Spleen (tissue), 11 donors: ENCODE results near the gene SPEF2. TPM values are rescaled to one million over a fixed set of nuclear protein-coding genes. Genes with fewer than 3 reads are reported as not detected.

Experiments used
- DNase-seq: peaks from one replicate; pipeline ENCODE4 v3.0.0-alpha.2; 2020
- H3K27ac ChIP-seq, 8 donors: fragments of 200-600 bp; sonication (generic) in 7 of 8; 1 replicate in 4 of 8; 2 replicates in 4 of 8; pipeline versions ENCODE4 v1.5.0 to v1.8.0; 2016 to 2021; ENCODE audit warnings: inconsistent platforms in 4 of 8, mild to moderate bottlenecking in 4 of 8, moderate library complexity in 1 of 8
- H3K27me3 ChIP-seq, 7 donors: fragments of 200-600 bp; sonication (generic) in 6 of 7; replicated peaks in 1 of 7; 1 replicate in 4 of 7; 2 replicates in 3 of 7; pipeline versions ENCODE4 v1.5.0 to v1.8.0; 2016 to 2021; ENCODE audit warnings: inconsistent platforms in 3 of 7, mild to moderate bottlenecking in 1 of 7
- H3K36me3 ChIP-seq, 6 donors: fragments of 200-600 bp; sonication (generic) in 5 of 6; 1 replicate in 4 of 6; 2 replicates in 2 of 6; pipeline versions ENCODE4 v1.5.0 to v1.8.0; 2016 to 2021; ENCODE audit warnings: inconsistent platforms in 2 of 6
- H3K4me1 ChIP-seq, 6 donors: fragments of 200-600 bp; sonication (generic) in 5 of 6; 1 replicate in 3 of 6; 2 replicates in 3 of 6; pipeline versions ENCODE4 v1.5.0 to v1.8.0; 2016 to 2021; ENCODE audit warnings: inconsistent platforms in 3 of 6
- H3K4me3 ChIP-seq, 8 donors: fragments of 200-600 bp; sonication (generic) in 7 of 8; 1 replicate in 4 of 8; 2 replicates in 4 of 8; pipeline versions ENCODE4 v1.5.0 to v1.8.0; 2016 to 2021; ENCODE audit warnings: inconsistent platforms in 4 of 8, mild to moderate bottlenecking in 4 of 8, moderate library complexity in 2 of 8
- H3K9me3 ChIP-seq, 8 donors: fragments of 200-600 bp; sonication (generic) in 7 of 8; 1 replicate in 4 of 8; 2 replicates in 4 of 8; pipeline versions ENCODE4 v1.5.0 to v1.8.0; 2016 to 2021; ENCODE audit warnings: inconsistent platforms in 4 of 8
- POLR2A ChIP-seq, 3 donors: fragments of 450-650 bp; IDR thresholded peaks; one replicate each; pipeline ENCODE4 v1.5.1; 2017; ENCODE audit warnings: antibody characterized with exemption in 3 of 3, mild to moderate bottlenecking in 1 of 3
- POLR2AphosphoS5 ChIP-seq, 3 donors: sonication (generic); formaldehyde crosslinking; IDR thresholded peaks; one replicate each; pipeline ENCODE4 v1.5.1; 2017; ENCODE audit warnings: antibody characterized with exemption in 3 of 3
- WGBS, 5 donors: extraction: QIAGEN DNeasy Blood & Tissue Kit in 3 of 5; methylation state at CpG; one replicate each; pipeline versions ENCODE4 v1.1.5 to v1.1.7; 2013 to 2018; 5-methylcytosine and 5-hydroxymethylcytosine counted together
- intact Hi-C: fragments of 100-400 bp; cut with DNase I; formaldehyde crosslinking; loops from one replicate; pipeline ENCODE4 v1.15.0; 2023; ENCODE audit warnings: low total_unique reads
- polyA plus RNA-seq, 3 donors: library from polyadenylated mRNA; stranded (reverse); fragments of 200-250 nt; gene quantifications; one replicate each; pipeline ENCODE4 v1.2.1, GENCODE V29; 2013
- total RNA-seq, 7 donors: library from RNA; depleted of rRNA in 3 of 7; stranded (reverse); fragments of >200 nt in 3 of 7; fragmentation: NEBNext Ultra II Directional in 4 of 7; extraction: Animal tissue kit (Norgen Biotek cat#: 25700) in 4 of 7; gene quantifications; one replicate each; pipeline versions ENCODE4 v1.1.0 to v1.2.1, GENCODE V29; 2016 to 2021
- TF ChIP-seq, protein P1 (sequence below), 11 experiments: fragments of 200-600 bp in 7 of 11; fragments of 450-650 bp in 4 of 11; sonication (generic) in 4 of 11; IDR thresholded peaks in 8 of 11; conservative IDR thresholded peaks in 3 of 11; 1 replicate in 7 of 11; 2 replicates in 4 of 11; pipeline versions ENCODE4 v1.4.0 to v1.8.0; 2016 to 2021; ENCODE audit warnings: antibody characterized with exemption in 11 of 11, inconsistent platforms in 4 of 11, mild to moderate bottlenecking in 1 of 11
- donor health status: healthy with polysubstance abuse.
- donor health status: DM: no; HTN: no; CAD: no; lungs with moderate emphysema.
- donor health status: DM: no; HTN: no; CAD: no.
- donor health status: Bipolar disorder and iron deficiency.
- donor health status: healthy.
- donor health status: DM: no; HTN: no; CAD: no.
- donor health status: DM: yes; HTN: yes; CAD: no.

Gene SPEF2
- total and polyA plus RNA-seq, 10 donors, result 1.7 to 22.6 (median 8.5) TPM

DNA sequence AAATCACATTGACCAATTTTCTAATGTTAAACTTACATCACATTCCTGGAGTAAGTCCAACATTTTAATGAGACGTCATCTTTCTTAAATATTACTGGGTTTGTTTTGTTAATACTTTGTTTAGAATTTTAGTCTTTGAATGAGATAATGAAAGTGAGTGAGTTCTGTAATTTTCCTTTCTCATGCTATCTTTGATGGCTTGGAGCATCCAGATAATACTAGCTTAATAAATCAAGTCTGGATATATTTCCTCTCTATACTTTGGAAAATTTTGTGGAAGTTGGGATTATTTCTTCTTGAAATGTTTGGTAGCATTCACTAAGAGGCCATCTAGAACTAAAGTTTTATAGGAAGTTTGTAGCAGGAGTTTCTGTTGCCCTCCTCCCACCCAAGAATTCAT lies 148.3 kb downstream of the SPEF2 start:
- TF ChIP-seq, protein P1, sequence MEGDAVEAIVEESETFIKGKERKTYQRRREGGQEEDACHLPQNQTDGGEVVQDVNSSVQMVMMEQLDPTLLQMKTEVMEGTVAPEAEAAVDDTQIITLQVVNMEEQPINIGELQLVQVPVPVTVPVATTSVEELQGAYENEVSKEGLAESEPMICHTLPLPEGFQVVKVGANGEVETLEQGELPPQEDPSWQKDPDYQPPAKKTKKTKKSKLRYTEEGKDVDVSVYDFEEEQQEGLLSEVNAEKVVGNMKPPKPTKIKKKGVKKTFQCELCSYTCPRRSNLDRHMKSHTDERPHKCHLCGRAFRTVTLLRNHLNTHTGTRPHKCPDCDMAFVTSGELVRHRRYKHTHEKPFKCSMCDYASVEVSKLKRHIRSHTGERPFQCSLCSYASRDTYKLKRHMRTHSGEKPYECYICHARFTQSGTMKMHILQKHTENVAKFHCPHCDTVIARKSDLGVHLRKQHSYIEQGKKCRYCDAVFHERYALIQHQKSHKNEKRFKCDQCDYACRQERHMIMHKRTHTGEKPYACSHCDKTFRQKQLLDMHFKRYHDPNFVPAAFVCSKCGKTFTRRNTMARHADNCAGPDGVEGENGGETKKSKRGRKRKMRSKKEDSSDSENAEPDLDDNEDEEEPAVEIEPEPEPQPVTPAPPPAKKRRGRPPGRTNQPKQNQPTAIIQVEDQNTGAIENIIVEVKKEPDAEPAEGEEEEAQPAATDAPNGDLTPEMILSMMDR (IDR thresholded peaks at IDR 0.05 in 8 of 11, conservative IDR thresholded peaks at IDR 0.05 in 3 of 11), result no peak
- TF ChIP-seq POLR2A (IDR thresholded peaks at IDR 0.05), result no peak
- no peak for TF ChIP-seq POLR2AphosphoS5 (IDR thresholded peaks at IDR 0.05)
- Histone ChIP-seq H3K9me3 (no peaks in the 10 kb centered on the region), H3K27me3 (no peaks in the 10 kb centered on the region), H3K4me3 (no peak overlapping the region), H3K36me3 (no peaks in the 10 kb centered on the region), H3K4me1 (no peaks in the 10 kb centered on the region), H3K27ac (no peak overlapping the region)
- no peak for DNase-seq
- intact Hi-C loops, result no loop called here
- 69 to 80% (median 70%) methylated on average over 1 of the region's 1 CpG for WGBS, 5 donors

DNA sequence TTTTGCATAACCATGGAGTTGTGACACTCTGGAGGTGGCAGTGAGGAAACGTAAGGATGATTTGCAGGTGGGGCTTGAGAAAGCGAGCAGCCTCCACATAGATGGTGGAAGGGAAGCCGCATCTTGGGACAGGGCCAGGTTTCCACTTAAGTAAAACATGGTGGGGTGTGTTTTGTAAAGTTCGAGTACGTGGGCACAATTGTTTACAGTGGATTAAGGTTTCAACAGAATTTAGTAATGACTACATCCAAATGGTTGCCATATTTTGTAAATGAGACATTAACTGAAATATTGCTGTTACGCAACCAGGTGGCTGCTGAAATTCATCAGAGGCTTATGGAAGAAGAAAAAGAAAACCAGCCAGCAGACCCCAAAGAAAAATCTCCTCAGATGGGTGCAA lies 153.6 kb downstream of the SPEF2 start:
- 66 to 93% (median 76%) methylated on average over 6 of the region's 6 CpGs for WGBS, 5 donors
- Histone ChIP-seq H3K4me1 (no peaks in the 10 kb centered on the region), H3K27ac (no peak overlapping the region), H3K27me3 (no peaks in the 10 kb centered on the region), H3K4me3 (no peak overlapping the region), H3K9me3 (no peaks in the 10 kb centered on the region), H3K36me3 (no peaks in the 10 kb centered on the region)
- TF ChIP-seq POLR2A (IDR thresholded peaks at IDR 0.05) (no peak), POLR2AphosphoS5 (IDR thresholded peaks at IDR 0.05) (no peak)
- TF ChIP-seq, protein P1 (IDR thresholded peaks at IDR 0.05 in 8 of 11, conservative IDR thresholded peaks at IDR 0.05 in 3 of 11), result no peak
- intact Hi-C loops, result loop anchor here (10.0 kb wide), 1 partner anchor 116 kb away; no protein-coding TSS in a partner anchor
- no peak for DNase-seq

DNA sequence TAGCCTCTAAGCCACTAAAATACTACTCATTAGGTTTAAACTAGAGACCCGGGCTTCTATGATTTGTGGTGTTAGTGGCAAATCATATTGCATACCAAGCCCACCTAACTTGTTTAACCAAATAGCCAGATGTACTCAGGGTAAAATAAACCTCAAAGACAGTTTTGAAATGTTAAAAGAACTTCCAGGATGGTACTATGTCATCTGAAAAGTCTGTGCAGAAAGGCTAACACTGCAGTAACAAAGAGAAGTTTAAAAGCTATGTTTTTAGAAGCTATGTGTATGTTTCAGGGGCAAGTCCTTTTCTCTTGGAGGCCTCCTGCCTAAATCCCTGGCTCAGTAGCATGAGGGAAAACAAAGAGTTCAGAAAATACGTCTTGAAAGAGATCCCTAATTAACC lies 154.2 kb downstream of the SPEF2 start:
- intact Hi-C loops, result loop anchor here (10.0 kb wide), 1 partner anchor 117 kb away; no protein-coding TSS in a partner anchor

DNA sequence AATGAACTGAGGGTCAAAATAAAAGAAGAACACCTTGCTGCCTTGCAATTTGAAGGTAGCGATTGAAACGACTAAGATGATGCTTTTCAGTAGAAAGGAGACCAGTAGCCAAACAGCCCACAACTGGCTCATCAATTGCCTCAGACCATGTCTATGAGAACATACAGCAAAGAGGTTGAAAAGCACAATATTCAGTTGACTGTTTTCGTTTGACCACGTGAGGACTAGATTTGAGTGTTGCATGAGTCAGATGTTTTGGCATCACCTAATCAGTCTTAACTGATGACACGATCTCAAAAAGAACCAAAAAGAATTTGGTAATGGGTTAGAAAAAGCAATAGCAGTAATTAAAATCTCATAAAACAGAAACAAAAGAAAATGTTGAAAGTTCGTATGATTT lies 156.3 kb downstream of the SPEF2 start:
- no peaks in the 10 kb centered on the region for H3K27me3 ChIP-seq
- no peak for DNase-seq
- H3K4me1 ChIP-seq, result peaks cover 0 to 10% (median 2%) of the 10 kb centered on the region in 6 donors
- no peaks in the 10 kb centered on the region for H3K9me3 ChIP-seq
- intact Hi-C loops, result loop anchor here (10.0 kb wide), 1 partner anchor 119 kb away; no protein-coding TSS in a partner anchor
- H3K36me3 ChIP-seq, result no peaks in the 10 kb centered on the region
- no peak overlapping the region for H3K4me3 ChIP-seq
- TF ChIP-seq, protein P1 (IDR thresholded peaks at IDR 0.05 in 8 of 11, conservative IDR thresholded peaks at IDR 0.05 in 3 of 11), result no peak
- TF ChIP-seq POLR2AphosphoS5 (IDR thresholded peaks at IDR 0.05) (no peak), POLR2A (IDR thresholded peaks at IDR 0.05) (no peak)
- no peak overlapping the region for H3K27ac ChIP-seq
- WGBS, 5 donors, result 76 to 91% (median 86%) methylated on average over 6 of the region's 6 CpGs

More for the DNA sequence above, 154.2 kb downstream of the SPEF2 start:
- H3K27ac ChIP-seq, result no peak overlapping the region
- H3K4me3 ChIP-seq, result no peak overlapping the region
- no peak for DNase-seq
- TF ChIP-seq POLR2A (IDR thresholded peaks at IDR 0.05) (no peak), POLR2AphosphoS5 (IDR thresholded peaks at IDR 0.05) (no peak)
- TF ChIP-seq, protein P1 (IDR thresholded peaks at IDR 0.05 in 8 of 11, conservative IDR thresholded peaks at IDR 0.05 in 3 of 11), result no peak
- H3K27me3 ChIP-seq, result no peaks in the 10 kb centered on the region
- no peaks in the 10 kb centered on the region for H3K4me1 ChIP-seq
- 44 to 79% (median 71%) methylated on average over 2 of the region's 2 CpGs for WGBS, 5 donors
- no peaks in the 10 kb centered on the region for H3K9me3 ChIP-seq
- no peaks in the 10 kb centered on the region for H3K36me3 ChIP-seq
